WERI-Rb-1 (cell line): ENCODE measurements around the gene ZG16B.

Experiments used
- DNase-seq: peaks from one replicate; pipeline ENCODE4 v3.0.0-alpha.2; 2020
- H3K27ac ChIP-seq: fragments of 250-450 bp; sonication (Bioruptor Pico); 2 replicates; pipeline ENCODE4 v1.5.1; 2020; ENCODE audit warnings: mild to moderate bottlenecking, moderate library complexity
- H3K27me3 ChIP-seq: fragments of 250-450 bp; sonication (Bioruptor Pico); 2 replicates; pipeline ENCODE4 v1.5.1; 2021; ENCODE audit warnings: mild to moderate bottlenecking, low read depth, moderate library complexity; ENCODE audit not compliant: insufficient read depth, severe bottlenecking
- H3K36me3 ChIP-seq: fragments of 250-450 bp; sonication (Bioruptor Pico); 2 replicates; pipeline ENCODE4 v1.5.1; 2020; ENCODE audit warnings: mild to moderate bottlenecking, moderate library complexity
- H3K4me3 ChIP-seq: 2 replicates; pipeline ENCODE4 v1.5.1; 2011; ENCODE audit warnings: low read depth, mild to moderate bottlenecking, control low read depth, low read length
- H3K9me3 ChIP-seq: fragments of 250-450 bp; sonication (Bioruptor Pico); 2 replicates; pipeline ENCODE4 v1.5.1; 2021; ENCODE audit warnings: mild to moderate bottlenecking, moderate library complexity; ENCODE audit not compliant: severe bottlenecking
- CTCF ChIP-seq: IDR thresholded peaks from 2 replicates; pipeline ENCODE4 v1.5.1; 2011; ENCODE audit warnings: low read depth, mild to moderate bottlenecking, control low read depth, inconsistent platforms, low read length

Gene ZG16B

GRCh38 chr16:2822496-2822895 is 7.6 kb upstream of the ZG16B start:
- Histone ChIP-seq H3K4me3 (no peak overlapping the region), H3K9me3 (no peaks in the 10 kb centered on the region), H3K27ac (no peak overlapping the region), H3K27me3 (no peaks in the 10 kb centered on the region), H3K36me3 (no peaks in the 10 kb centered on the region)
- DNase-seq: peak; percentile 3
- TF ChIP-seq CTCF: no peak

- Histone ChIP-seq H3K36me3 (no peaks in the 10 kb centered on the region), H3K9me3 (no peaks in the 10 kb centered on the region), H3K27ac (no peak overlapping the region), H3K27me3 (no peaks in the 10 kb centered on the region), H3K4me3 (no peak overlapping the region)
- no peak for DNase-seq
- no peak for TF ChIP-seq CTCF
Observed at GRCh38 chr16:2824626-2825025, 5.5 kb upstream of the ZG16B start.

- no peak for TF ChIP-seq CTCF
- Histone ChIP-seq H3K27ac (no peak overlapping the region), H3K27me3 (no peaks in the 10 kb centered on the region), H3K4me3 (no peak overlapping the region), H3K9me3 (no peaks in the 10 kb centered on the region), H3K36me3 (no peaks in the 10 kb centered on the region)
- DNase-seq: peak; percentile 5
Observed at GRCh38 chr16:2825049-2825742, 4.9 kb upstream of the ZG16B start.

- DNase-seq: peak; percentile 53
- peak overlapping the region; percentile 16; the same call in 1 of the 2 replicates for H3K27ac ChIP-seq
- H3K27me3 ChIP-seq: no peaks in the 10 kb centered on the region
- H3K9me3 ChIP-seq: no peaks in the 10 kb centered on the region
- H3K4me3 ChIP-seq: no peak overlapping the region
- no peaks in the 10 kb centered on the region for H3K36me3 ChIP-seq
- no peak for TF ChIP-seq CTCF
Observed at GRCh38 chr16:2825906-2826305, 4.2 kb upstream of the ZG16B start.

GRCh38 chr16:2826591-2827373 is 3.3 kb upstream of the ZG16B start:
- Histone ChIP-seq H3K4me3 (no peak overlapping the region), H3K9me3 (no peaks in the 10 kb centered on the region), H3K27ac (no peak overlapping the region), H3K27me3 (no peaks in the 10 kb centered on the region), H3K36me3 (no peaks in the 10 kb centered on the region)
- DNase-seq: no peak
- TF ChIP-seq CTCF: no peak
